ENCODE data around the gene LAMA5.
A peak's percentile ranks its signal among the peaks of the same experiment; 100 is the strongest.
"Not testable (repeated sequence)": the region's sequence is repeated elsewhere in the genome, so short reads cannot be mapped to it uniquely, and the experiment has no call there.

Gene LAMA5

GRCh38 chr20:62388839-62389600, 21.9 kb upstream of the LAMA5 start:
- no peak for DNase-seq (ENCODE audit: low spot score)
- FAIRE-seq = no peak

- no peak for DNase-seq (ENCODE audit: low spot score)
- FAIRE-seq = no peak
These were observed 21.0 kb upstream of the LAMA5 start for GRCh38 chr20:62387933-62388635.

GRCh38 chr20:62387219-62387913, 20.3 kb upstream of the LAMA5 start:
- FAIRE-seq (peak; percentile 81), DNase-seq (ENCODE audit: low spot score) (no peak)

DNA sequence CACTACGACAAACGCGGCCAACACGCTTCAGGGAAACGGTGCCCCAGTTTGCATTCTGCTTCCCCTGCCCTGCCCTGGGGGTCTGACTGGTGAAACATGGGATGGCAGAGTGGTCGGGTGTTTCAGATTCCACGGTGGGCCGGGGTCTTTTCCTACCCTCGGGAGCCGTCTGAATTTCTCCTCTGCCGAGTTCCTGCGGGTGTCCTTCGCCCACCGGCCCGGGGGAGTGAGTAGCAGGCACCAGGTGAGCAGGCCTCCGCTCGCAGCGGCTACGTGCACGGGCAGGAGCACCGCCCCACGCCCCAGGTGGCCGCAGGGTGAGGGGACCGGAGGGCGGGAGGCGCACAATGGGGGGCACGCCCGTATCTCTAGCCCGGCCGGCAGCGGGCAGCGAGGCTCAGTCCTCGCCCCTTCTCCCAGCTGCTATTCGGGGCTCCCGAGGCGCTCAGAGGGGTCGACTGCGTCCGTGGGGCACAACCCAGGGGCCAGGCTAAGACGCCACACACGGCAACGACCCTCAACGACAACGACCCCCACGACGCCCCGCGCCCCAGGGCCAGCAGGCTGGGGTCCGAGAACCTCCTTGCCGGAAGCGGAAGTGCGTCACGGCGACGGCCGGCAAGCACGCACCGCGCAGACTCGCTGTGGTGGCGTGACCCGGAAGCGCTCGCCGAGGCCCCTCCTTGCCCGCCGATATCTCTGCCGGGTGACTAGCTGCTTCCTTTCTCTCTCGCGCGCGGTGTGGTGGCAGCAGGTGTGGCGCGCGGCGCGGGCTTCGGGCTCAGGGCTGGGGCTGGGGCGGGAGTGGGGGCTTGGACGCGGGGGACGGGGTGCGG, 19.5 kb upstream of the LAMA5 start, which contains the start of gene RPS21:
RPS21 (plus strand) TSS at position 721 of the 836 bp plus-strand sequence. CDS start 236 bp downstream, outside the sequence.
- FAIRE-seq = peak; percentile 82

GRCh38 chr20:62382306-62383198, 15.4 kb upstream of the LAMA5 start:
- DNase-seq (ENCODE audit: low spot score) (peak; percentile 93), FAIRE-seq (no peak)

More for the DNA sequence above, 19.5 kb upstream of the LAMA5 start, which contains the start of gene RPS21:
- peak; percentile 99 for DNase-seq (ENCODE audit: low spot score)

- DNase-seq (ENCODE audit: low spot score) = no peak
- FAIRE-seq = peak; percentile 100
These were observed 14.7 kb upstream of the LAMA5 start for GRCh38 chr20:62381842-62382241.

DNA sequence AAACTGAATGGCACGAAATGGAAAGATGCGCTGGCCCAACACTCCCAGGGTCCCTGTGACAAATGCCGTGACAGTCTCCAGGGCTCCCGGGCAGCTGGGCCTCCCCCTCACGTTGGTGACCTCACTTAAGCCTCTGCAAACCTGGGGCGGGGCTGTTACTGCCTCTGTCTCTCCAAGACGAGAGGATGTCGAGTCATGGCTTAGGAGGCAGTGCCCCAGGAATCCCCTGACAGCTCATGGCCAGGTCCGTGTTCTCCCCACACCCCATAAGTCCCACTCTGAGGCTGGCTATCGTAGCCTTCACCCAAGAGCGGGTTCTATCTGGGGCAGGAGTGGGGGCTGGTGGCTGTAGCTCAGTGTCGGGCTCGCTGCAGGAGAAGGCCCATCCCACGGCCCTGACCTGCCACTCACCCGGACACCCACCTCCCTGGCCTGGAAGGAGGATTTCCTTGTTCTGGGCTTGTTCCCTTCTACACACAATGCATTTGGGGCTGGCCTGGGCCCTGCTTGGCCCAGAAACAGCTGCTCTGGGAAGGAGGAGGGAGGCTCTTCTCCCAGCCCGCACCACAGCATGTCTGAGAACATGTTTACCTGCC, 14.2 kb upstream of the LAMA5 start:
- FAIRE-seq (peak; percentile 27), DNase-seq (ENCODE audit: low spot score) (no peak)

- FAIRE-seq (no peak), DNase-seq (ENCODE audit: low spot score) (no peak)
These were observed 11.1 kb upstream of the LAMA5 start for GRCh38 chr20:62378215-62378614.

DNA sequence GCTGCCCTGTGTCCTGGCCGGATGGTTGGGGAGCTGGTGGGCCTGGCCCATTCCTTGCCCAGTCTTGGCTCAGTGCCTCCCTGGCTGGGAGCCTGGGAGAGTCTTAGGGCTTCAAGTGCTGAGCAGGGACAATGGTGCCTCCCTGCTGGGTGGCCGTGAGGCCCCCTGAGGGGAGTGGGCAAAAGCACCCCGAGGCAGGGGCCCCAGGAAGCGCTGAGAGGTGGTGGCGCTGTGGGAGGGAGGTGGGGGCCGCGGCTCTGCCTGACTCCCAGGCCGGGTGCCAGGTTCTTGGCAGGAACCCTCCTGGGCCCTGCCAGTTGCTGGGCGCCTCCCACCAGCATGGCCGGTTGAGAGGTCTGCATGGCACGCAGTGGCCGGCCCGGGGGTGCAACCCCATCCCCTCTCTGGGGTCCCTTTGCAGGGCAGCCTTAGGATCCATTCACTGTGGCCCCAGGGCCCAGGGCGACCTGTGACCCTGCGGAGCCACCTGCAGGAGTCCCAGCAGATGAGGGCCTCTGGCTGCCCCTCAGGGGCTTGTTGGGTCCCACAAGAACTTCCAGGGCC, 10.6 kb upstream of the LAMA5 start:
- no peak for FAIRE-seq
- DNase-seq (ENCODE audit: low spot score) = no peak

DNA sequence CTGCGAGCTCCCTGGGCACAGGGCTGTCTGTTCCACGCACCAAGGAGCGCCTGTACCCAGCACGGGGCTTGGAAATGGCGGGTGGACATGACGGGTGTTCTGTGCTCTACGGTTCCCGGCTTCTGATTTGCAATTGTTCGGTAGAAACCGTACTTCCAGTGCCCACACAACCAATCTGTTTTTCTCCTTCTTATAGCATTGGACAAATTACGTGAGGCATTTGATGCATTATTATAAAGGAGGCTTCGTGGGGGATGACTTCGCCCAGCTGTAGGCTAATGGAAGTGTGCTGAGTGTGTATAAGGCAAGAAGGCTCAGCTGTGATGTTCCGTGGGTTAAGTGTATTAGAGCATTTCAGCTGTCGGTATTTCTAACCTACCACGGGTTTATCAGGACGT, 10.0 kb upstream of the LAMA5 start:
- no peak for DNase-seq (ENCODE audit: low spot score)
- FAIRE-seq = no peak

DNA sequence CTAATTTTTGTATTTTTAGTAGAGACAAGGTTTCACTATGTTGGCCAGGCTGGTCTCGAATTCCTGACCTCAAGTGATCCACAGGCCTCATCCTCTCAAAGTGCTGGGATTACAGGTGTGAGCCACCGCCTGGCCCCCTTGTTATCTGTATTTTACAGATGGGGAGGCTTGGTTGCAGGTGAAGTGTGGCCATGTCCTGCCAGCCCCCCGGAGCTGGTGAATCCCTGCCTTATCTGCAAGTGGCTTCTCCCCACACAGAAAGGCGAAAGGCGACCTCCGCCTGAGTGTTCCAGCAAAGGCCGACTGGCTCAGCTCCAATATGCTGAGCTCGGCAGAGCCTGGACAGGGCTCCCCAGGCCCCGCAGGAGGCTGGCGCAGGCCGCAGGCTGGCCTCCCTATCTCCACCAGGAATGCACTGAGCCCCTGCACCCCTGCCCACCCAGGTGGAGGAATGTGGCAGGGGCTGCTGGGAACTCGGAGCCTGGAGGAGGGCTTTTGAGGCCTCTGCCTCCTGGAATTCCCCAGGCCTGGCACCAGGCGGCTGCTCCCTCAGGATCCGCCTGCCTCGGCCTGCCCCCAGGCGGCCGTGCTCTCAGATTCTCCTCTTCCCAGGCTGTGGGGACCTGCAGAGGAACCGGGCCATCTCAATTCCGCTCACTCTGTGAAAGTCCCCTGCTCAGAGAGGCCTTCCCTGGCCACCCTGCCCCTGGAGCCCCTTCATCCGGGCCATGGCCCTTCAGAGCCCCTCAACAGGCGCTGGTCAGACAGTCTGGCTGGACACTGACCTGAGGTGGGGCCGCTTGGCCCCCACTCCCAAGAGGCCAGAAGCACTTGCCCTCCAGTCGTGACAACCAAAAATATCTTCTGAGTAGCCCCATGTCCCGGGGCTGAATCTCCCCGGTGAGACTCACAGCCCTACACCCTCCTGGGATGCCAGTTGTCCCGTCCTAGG, 9.3 kb upstream of the LAMA5 start:
- peak; percentile 77 for DNase-seq (ENCODE audit: low spot score)
- FAIRE-seq = no peak

- FAIRE-seq (no peak), DNase-seq (ENCODE audit: low spot score) (no peak)
These were observed 7.4 kb upstream of the LAMA5 start for GRCh38 chr20:62374331-62375152.

DNA sequence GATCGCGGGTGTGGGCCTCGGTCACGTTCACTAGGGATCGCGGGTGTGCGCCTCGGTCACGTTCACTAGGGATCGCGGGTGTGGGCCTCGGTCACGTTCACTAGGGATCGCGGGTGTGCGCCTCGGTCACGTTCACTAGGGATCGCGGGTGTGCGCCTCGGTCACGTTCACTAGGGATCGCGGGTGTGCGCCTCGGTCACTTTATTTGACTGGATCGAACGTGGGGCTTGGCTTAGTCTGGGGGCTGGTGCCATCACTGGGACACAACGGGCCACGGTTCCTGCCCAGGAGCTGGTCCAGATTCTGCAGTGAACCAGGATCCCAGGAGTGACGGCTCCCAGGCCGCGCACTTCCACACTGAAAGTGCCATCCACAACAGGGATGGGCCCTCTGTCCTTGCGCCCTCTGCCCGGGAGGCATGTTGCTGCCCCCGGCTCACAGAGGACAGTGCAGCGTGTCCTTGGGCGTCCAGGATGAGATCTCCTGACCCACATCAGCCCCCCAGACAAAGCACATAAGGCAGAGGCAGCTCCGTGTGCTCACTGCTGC, 6.6 kb upstream of the LAMA5 start:
- FAIRE-seq; DNase-seq (ENCODE audit: low spot score): not testable (repeated sequence)

DNA sequence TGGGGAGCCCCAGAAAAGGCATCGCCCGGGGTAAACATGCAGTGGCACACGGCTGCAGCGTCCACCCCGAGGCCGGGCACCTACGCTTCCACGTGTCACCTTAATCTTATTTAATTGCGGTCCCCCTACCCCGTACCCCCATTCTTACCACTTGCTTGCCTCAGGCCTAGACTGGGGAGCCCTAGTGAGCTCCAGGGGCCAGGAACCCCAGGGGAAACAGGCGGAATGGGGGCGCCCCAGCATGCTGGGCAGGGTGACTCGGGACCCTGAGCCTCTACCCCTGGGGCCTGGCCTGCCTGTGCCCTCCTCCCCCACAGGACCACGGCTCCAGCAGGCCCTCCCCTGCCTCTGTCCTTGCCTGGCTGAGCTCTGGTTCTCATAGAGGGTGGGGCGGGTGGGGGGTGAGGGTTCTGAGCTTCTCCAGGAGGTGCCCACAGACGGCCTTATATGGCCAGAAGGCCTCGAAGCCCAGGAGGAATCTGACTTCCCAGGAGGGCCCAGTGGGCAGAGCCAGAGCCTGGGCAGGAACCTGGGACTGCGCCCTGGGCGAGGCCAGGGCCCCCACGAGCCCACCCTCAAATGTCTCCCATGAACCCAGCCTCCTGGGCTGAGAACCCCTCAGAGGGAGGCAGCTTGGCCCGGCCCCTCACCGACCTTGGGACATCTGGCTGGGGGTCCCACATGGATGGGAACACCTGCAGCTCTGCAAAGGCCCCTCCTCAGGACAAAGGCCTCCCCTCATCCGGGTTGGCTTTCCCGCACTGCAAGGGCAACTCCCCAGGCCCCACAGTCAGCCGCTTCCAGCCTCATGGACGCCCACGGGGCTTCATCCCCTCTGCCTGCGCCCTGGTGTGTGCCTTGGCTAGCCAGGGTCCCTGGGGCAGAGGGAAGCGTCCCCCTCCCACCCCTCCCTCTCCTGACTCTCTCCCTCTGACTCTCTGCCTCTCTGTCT, 5.2 kb upstream of the LAMA5 start:
- DNase-seq (ENCODE audit: low spot score) (no peak), FAIRE-seq (no peak)

DNA sequence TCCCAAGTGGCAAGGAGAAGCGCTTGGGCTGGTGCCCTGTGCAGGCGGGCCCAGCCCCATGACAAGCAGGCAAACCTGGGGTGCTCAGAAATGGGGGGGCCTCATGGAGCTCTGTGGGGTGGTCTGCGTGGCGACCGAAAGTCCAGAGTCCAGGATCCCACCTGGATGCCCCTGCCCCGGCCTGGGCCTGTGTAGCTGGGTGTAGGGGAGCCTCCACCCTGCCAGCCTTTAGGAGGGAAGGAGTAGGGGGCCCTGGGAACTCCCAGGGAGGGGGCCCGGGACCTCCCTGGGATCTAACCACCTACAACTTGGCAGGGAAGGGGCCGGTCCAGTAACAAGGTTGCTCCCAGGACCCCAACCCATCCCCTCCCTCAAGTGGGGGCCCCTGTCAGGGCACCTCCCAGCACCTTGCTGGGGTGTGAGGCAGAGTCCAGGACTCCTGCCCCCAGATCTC, 4.5 kb upstream of the LAMA5 start:
- FAIRE-seq = no peak
- DNase-seq (ENCODE audit: low spot score) = no peak
